Left lung (tissue), 10 donors: ENCODE data around the gene JAK1. TPM values are rescaled to one million over a fixed set of nuclear protein-coding genes. Genes with fewer than 3 reads are reported as not detected.
A peak's percentile ranks its signal among the peaks of the same experiment; 100 is the strongest.

Experiments
- ATAC-seq: fragments of 200-7000 bp; cut with Tn5 transposase; one replicate; pipeline ENCODE4 v1.9.1; 2020; ENCODE audit warnings: moderate library complexity
- DNase-seq, 4 donors: peaks; one replicate each; pipeline ENCODE4 v3.0.0-alpha.2; 2013 to 2020
- H3K27ac ChIP-seq, 2 donors: fragments of 200-600 bp; sonication (generic) in 1 of 2; one replicate each; pipeline versions ENCODE4 v1.5.0 to v1.8.0; 2020 to 2021
- H3K27me3 ChIP-seq, 2 donors: fragments of 200-600 bp; sonication (generic) in 1 of 2; one replicate each; pipeline versions ENCODE4 v1.5.0 to v1.8.0; 2020 to 2021
- H3K36me3 ChIP-seq, 2 donors: fragments of 200-600 bp; sonication (generic) in 1 of 2; one replicate each; pipeline versions ENCODE4 v1.5.0 to v1.8.0; 2020 to 2021
- H3K4me1 ChIP-seq, 2 donors: fragments of 200-600 bp; one replicate each; pipeline ENCODE4 v1.8.0; 2021
- H3K4me3 ChIP-seq, 2 donors: fragments of 200-600 bp; sonication (generic) in 1 of 2; one replicate each; pipeline versions ENCODE4 v1.5.0 to v1.8.0; 2020 to 2021; ENCODE audit warnings: mild to moderate bottlenecking in 1 of 2
- H3K9me3 ChIP-seq, 2 donors: fragments of 200-600 bp; sonication (generic) in 1 of 2; one replicate each; pipeline versions ENCODE4 v1.5.0 to v1.8.0; 2020 to 2021
- intact Hi-C, 2 donors: fragments of 100-400 bp; cut with DNase I; formaldehyde crosslinking; loops; one replicate each; pipeline versions ENCODE4 v1.11.2 to v1.14.2; 2022
- polyA plus RNA-seq, 6 donors: library from polyadenylated mRNA; unstranded; fragments of 120-200 nt; gene quantifications; one replicate each; pipeline ENCODE4 v1.2.1, GENCODE V29; 2013; ENCODE audit not compliant: insufficient read length in 6 of 6
- total RNA-seq, 2 donors: library from RNA; stranded (reverse); fragmentation: NEBNext Ultra II Directional; extraction: Animal tissue kit (Norgen Biotek cat#: 25700); gene quantifications; one replicate each; pipeline ENCODE4 v1.2.1, GENCODE V29; 2021
- TF ChIP-seq, protein P1 (sequence below), 2 donors: fragments of 200-600 bp; sonication (generic) in 1 of 2; IDR thresholded peaks; one replicate each; pipeline versions ENCODE4 v1.5.0 to v1.8.0; 2021; ENCODE audit warnings: antibody characterized with exemption in 2 of 2
- donor health status: DM: no; HTN: yes; CAD: no.
- donor health status: DM: no; HTN: no; CAD: no.

The JAK1 gene
- total and polyA plus RNA-seq, 8 donors, result 103 to 162 (median 115) TPM

DNA sequence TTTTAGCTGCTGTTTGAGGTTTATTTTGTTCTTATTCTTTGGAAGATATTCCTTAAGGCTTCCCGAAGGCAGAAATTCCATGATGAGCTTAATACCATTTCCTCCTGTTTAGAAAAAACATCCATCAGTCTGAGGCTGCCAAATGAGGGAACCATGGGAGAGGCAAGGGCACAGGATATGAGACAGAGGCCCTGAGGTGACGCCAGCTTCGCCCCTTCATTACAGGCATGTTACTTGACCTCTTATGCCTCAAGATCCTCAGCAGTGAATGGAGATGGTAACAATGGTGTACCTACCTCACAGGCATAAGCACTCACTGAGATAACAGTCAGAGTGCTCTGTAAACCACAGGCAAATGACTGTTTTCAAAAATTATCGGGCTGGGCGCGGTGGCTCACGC is 127.9 kb downstream of the JAK1 start:
- H3K36me3 ChIP-seq, result peaks cover 0 to 94% of the 10 kb centered on the region in 2 donors

DNA sequence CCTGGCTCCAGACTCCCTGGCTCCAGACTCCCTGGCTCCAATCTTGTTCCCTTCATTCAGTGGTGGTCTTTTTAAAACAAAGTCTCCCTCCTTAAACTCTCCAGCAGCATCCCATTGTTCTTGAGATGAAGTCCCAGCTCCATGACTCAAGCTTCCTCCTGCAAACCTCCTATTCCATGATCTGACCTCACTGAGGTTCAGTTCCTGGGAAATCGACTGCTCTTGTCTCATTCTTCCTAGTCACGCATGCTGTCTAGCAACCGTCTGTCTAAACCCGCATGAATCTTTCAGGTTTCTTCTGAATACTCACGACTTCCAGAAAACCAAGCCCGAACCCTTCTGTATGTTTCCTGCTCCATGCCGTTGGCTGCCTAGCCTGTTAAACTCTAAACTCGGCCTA is 129.5 kb downstream of the JAK1 start:
- TF ChIP-seq, protein P1, sequence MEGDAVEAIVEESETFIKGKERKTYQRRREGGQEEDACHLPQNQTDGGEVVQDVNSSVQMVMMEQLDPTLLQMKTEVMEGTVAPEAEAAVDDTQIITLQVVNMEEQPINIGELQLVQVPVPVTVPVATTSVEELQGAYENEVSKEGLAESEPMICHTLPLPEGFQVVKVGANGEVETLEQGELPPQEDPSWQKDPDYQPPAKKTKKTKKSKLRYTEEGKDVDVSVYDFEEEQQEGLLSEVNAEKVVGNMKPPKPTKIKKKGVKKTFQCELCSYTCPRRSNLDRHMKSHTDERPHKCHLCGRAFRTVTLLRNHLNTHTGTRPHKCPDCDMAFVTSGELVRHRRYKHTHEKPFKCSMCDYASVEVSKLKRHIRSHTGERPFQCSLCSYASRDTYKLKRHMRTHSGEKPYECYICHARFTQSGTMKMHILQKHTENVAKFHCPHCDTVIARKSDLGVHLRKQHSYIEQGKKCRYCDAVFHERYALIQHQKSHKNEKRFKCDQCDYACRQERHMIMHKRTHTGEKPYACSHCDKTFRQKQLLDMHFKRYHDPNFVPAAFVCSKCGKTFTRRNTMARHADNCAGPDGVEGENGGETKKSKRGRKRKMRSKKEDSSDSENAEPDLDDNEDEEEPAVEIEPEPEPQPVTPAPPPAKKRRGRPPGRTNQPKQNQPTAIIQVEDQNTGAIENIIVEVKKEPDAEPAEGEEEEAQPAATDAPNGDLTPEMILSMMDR (IDR thresholded peaks at IDR 0.05), result no peak

More for the DNA sequence above, 127.9 kb downstream of the JAK1 start:
- ATAC-seq (no peak), DNase-seq (no peak)
- Histone ChIP-seq H3K27ac (no peak overlapping the region), H3K9me3 (no peaks in the 10 kb centered on the region), H3K4me1 (no peaks in the 10 kb centered on the region), H3K4me3 (no peak overlapping the region), H3K27me3 (no peaks in the 10 kb centered on the region)
- intact Hi-C loops, result no loop called here
- TF ChIP-seq, protein P1 (IDR thresholded peaks at IDR 0.05), result no peak

DNA sequence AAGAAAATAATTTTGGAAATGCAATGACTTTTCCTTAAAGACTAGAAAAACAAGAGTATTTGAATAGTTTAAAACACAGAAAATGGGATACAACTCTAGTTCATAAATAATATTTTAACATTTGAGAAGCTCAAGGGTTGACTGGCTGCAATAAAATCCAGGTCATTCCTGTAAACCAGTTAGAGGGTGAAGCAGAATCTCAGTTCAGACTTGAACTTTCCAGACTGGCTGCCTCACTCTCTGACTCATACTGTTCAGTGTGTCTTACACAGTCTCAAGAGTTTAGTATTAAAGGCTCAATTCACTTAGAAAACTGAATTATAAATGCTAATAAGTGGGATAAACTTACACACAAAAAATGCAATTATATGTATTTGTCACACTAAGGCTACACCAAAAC is 131.6 kb downstream of the JAK1 start:
- no peak overlapping the region for H3K27ac ChIP-seq
- ATAC-seq (peak; percentile 82), DNase-seq (no peak)
- H3K9me3 ChIP-seq, result no peaks in the 10 kb centered on the region
- TF ChIP-seq, protein P1 (IDR thresholded peaks at IDR 0.05), result no peak
- intact Hi-C loops, result no loop called here
- no peak overlapping the region for H3K4me3 ChIP-seq
- peaks cover 4 to 93% of the 10 kb centered on the region in 2 donors for H3K36me3 ChIP-seq
- no peaks in the 10 kb centered on the region for H3K27me3 ChIP-seq
- no peaks in the 10 kb centered on the region for H3K4me1 ChIP-seq

More for the DNA sequence above, 129.5 kb downstream of the JAK1 start:
- no peaks in the 10 kb centered on the region for H3K9me3 ChIP-seq
- intact Hi-C loops, result no loop called here
- H3K4me3 ChIP-seq, result no peak overlapping the region
- no peak overlapping the region for H3K27ac ChIP-seq
- ATAC-seq (no peak), DNase-seq (no peak)
- H3K27me3 ChIP-seq, result no peaks in the 10 kb centered on the region
- peaks cover 4 to 100% of the 10 kb centered on the region in 2 donors for H3K36me3 ChIP-seq
- H3K4me1 ChIP-seq, result no peaks in the 10 kb centered on the region

DNA sequence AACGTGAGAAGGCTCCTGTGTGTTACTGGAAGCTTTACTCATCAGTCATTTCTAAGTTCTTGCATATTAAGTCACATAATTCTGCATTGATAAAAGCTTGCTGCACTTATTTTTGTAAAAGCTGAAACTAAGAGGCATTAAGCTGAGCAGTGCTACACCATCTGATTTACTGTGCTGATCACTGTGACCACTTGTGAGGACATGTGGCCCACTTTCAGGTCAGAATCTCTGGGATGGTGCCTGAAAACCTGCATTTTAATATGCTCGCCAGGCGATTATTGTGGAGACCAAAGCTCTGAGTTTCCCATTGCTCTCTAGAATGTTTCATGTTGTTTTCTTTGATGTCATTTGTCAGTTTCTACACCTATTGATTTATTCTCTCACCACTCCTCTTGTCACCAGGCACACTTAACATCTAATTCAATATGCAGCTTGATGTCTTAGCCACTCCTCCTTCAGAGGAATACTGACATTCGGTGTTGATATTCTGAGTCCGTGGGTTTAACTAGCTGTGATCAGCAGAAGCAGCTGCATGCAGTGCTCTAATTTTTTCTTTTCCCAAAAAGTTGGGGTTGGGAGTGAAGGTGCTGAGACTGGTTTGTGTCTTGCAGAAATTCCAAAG is 136.2 kb downstream of the JAK1 start:
- DNase-seq (no peak), ATAC-seq (no peak)
- Histone ChIP-seq H3K9me3 (no peaks in the 10 kb centered on the region), H3K4me1 (no peaks in the 10 kb centered on the region), H3K36me3 (peaks cover 4 to 48% of the 10 kb centered on the region in 2 donors), H3K27ac (no peak overlapping the region), H3K27me3 (no peaks in the 10 kb centered on the region), H3K4me3 (no peak overlapping the region)
- TF ChIP-seq, protein P1 (IDR thresholded peaks at IDR 0.05), result no peak
- intact Hi-C loops, result no loop called here

DNA sequence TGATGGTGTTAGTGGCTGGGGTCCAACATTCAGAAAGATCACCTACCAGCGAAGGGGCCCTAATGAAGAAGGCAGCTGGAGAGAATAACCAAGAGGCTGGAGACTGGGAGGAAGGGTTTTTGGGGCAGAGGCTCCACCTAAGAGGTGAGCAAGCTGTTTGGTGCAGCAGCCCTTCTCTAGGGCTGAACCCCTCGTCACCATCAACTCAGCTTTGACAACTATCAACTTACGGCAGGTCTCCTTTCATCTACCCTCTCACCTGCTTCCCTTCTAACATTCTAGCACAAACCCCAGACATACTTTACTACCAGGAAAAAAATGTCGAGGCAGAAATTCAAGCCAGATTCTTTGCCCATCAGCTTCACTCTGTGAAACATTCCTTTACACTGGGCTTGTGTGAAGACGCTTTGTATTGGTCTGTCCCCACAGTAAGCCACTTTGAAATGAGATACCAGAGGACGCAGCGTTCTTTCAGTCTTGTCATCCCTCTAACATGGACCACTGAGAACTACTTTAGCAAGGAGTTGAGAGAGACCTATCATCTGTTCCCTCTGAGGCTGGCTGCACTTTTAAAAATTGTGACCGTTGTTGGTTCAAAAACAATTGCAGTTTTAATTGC is 136.8 kb downstream of the JAK1 start:
- no peak for ATAC-seq
- H3K27me3 ChIP-seq, result no peaks in the 10 kb centered on the region
- no peaks in the 10 kb centered on the region for H3K4me1 ChIP-seq
- no peak overlapping the region for H3K27ac ChIP-seq
- no peaks in the 10 kb centered on the region for H3K9me3 ChIP-seq
- intact Hi-C loops, result no loop called here
- no peak overlapping the region for H3K4me3 ChIP-seq
- peaks cover 4 to 41% of the 10 kb centered on the region in 2 donors for H3K36me3 ChIP-seq
- DNase-seq, result no peak
- TF ChIP-seq, protein P1 (IDR thresholded peaks at IDR 0.05), result no peak
